HepG2 (cell line): ENCODE measurements around the gene CYP46A1. TPM values are rescaled to one million over a fixed set of nuclear protein-coding genes. Genes with fewer than 3 reads are reported as not detected.

Source experiments
- EEA1 ChIP-seq: sonication (generic); formaldehyde crosslinking; IDR thresholded peaks from 2 replicates; pipeline ENCODE4 v1.5.1; 2020; ENCODE audit warnings: mild to moderate bottlenecking, missing genetic modification reagents, borderline replicate concordance
- KDM2A ChIP-seq: sonication (generic); formaldehyde crosslinking; IDR thresholded peaks from 2 replicates; pipeline ENCODE4 v1.4.0; 2020; ENCODE audit warnings: low read depth, missing genetic modification reagents, borderline replicate concordance
- MYNN ChIP-seq: sonication (generic); formaldehyde crosslinking; IDR thresholded peaks from 2 replicates; pipeline ENCODE4 v1.4.0; 2020; ENCODE audit warnings: mild to moderate bottlenecking, low read depth, missing genetic modification reagents
- NR3C1 ChIP-seq: sonication (generic); formaldehyde crosslinking; IDR thresholded peaks from 2 replicates; pipeline ENCODE4 v1.4.0; 2020; ENCODE audit warnings: missing genetic modification reagents
- RAD21 ChIP-seq: fragments of 450-650 bp; formaldehyde crosslinking; IDR thresholded peaks from 2 replicates; pipeline ENCODE4 v1.5.0; 2020; ENCODE audit warnings: mild to moderate bottlenecking
- RFX1 ChIP-seq: fragments of 450-650 bp; IDR thresholded peaks from 2 replicates; pipeline ENCODE4 v1.6.1; 2017
- STAG1 ChIP-seq: sonication (generic); formaldehyde crosslinking; IDR thresholded peaks from 2 replicates; pipeline ENCODE4 v1.4.0; 2020; ENCODE audit warnings: missing genetic modification reagents
- XBP1 ChIP-seq: sonication (generic); formaldehyde crosslinking; IDR thresholded peaks from 2 replicates; pipeline ENCODE4 v1.5.0; 2020; ENCODE audit warnings: missing genetic modification reagents
- ZNF101 ChIP-seq: sonication (generic); formaldehyde crosslinking; IDR thresholded peaks from 2 replicates; pipeline ENCODE4 v1.4.0; 2020; ENCODE audit warnings: mild to moderate bottlenecking, low read depth, missing genetic modification reagents, borderline replicate concordance
- ZNF687 ChIP-seq: sonication (generic); formaldehyde crosslinking; IDR thresholded peaks from 2 replicates; pipeline ENCODE4 v1.5.1; 2020; ENCODE audit warnings: mild to moderate bottlenecking, missing genetic modification reagents, moderate library complexity
- polyA plus RNA-seq, 8 experiments: library from polyadenylated mRNA; depleted of rRNA in 3 of 8; stranded (reverse) in 7 of 8; unstranded in 1 of 8; fragments of >200 nt; fragmentation: Illumina TruSeq in 4 of 8; extraction: Trizol in 4 of 8; gene quantifications; 2 replicates each; pipeline versions ENCODE4 v1.2.1 to v1.2.3, GENCODE V29; 2011 to 2016; ENCODE audit warnings: low read depth in 4 of 8, missing spikeins in 1 of 8, mixed read lengths in 1 of 8; ENCODE audit not compliant: insufficient read depth in 1 of 8
- total RNA-seq, 5 experiments: library from RNA; depleted of rRNA; stranded (reverse); fragments of >200 nt; fragmentation: Illumina TruSeq; extraction: Trizol; gene quantifications; 2 replicates each; pipeline ENCODE4 v1.2.3, GENCODE V29; 2016; ENCODE audit warnings: low read depth in 1 of 5
- TF ChIP-seq, protein P1 (sequence below): sonication (generic); formaldehyde crosslinking; conservative IDR thresholded peaks from 2 replicates; pipeline ENCODE4 v1.4.0; 2020; ENCODE audit warnings: missing genetic modification reagents
- TF ChIP-seq, protein P2 (sequence below): sonication (generic); formaldehyde crosslinking; IDR thresholded peaks from 2 replicates; pipeline ENCODE4 v1.8.0; 2022; ENCODE audit warnings: low read depth, missing genetic modification reagents

The CYP46A1 gene
- total and polyA plus RNA-seq, 2 of the 13 experiments (the other 11 are each of a cell fraction or from before 2014, with no cell fraction given): not detected

- TF ChIP-seq, protein P1, sequence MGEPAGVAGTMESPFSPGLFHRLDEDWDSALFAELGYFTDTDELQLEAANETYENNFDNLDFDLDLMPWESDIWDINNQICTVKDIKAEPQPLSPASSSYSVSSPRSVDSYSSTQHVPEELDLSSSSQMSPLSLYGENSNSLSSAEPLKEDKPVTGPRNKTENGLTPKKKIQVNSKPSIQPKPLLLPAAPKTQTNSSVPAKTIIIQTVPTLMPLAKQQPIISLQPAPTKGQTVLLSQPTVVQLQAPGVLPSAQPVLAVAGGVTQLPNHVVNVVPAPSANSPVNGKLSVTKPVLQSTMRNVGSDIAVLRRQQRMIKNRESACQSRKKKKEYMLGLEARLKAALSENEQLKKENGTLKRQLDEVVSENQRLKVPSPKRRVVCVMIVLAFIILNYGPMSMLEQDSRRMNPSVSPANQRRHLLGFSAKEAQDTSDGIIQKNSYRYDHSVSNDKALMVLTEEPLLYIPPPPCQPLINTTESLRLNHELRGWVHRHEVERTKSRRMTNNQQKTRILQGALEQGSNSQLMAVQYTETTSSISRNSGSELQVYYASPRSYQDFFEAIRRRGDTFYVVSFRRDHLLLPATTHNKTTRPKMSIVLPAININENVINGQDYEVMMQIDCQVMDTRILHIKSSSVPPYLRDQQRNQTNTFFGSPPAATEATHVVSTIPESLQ (CRISPR knock-in tag): no peak
- TF ChIP-seq NR3C1 (CRISPR knock-in tag): no peak
- TF ChIP-seq STAG1: peak; percentile 16; the same call in 1 of the 2 replicates
- no peak for TF ChIP-seq RFX1
- TF ChIP-seq ZNF687 (CRISPR knock-in tag): peak; percentile 44; the same call in 1 of the 2 replicates
- TF ChIP-seq, protein P2, sequence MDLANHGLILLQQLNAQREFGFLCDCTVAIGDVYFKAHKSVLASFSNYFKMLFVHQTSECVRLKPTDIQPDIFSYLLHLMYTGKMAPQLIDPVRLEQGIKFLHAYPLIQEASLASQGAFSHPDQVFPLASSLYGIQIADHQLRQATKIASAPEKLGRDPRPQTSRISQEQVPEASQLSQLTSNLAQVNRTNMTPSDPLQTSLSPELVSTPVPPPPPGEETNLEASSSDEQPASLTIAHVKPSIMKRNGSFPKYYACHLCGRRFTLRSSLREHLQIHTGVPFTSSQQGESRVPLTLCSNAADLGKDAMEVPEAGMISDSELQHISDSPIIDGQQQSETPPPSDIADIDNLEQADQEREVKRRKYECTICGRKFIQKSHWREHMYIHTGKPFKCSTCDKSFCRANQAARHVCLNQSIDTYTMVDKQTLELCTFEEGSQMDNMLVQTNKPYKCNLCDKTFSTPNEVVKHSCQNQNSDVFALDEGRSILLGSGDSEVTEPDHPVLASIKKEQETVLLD (CRISPR knock-in tag): no peak
- no peak for TF ChIP-seq EEA1
- no peak for TF ChIP-seq ZNF101 (CRISPR knock-in tag)
- peak; percentile 12; the same call in 1 of the 2 replicates for TF ChIP-seq RAD21
- TF ChIP-seq MYNN: no peak
- TF ChIP-seq KDM2A (CRISPR knock-in tag): no peak
- TF ChIP-seq XBP1: no peak
These were observed 47.7 kb downstream of the CYP46A1 start (continued) for GRCh38 chr14:99731547-99732435.
